Activated CD8-positive, alpha-beta T cell treated with anti-CD3 and anti-CD28 coated beads for 36 hours (primary cell): ENCODE results near the gene NLRP7. TPM values are rescaled to one million over a fixed set of nuclear protein-coding genes. Genes with fewer than 3 reads are reported as not detected.
"Not testable (repeated sequence)": the region's sequence is repeated elsewhere in the genome, so short reads cannot be mapped to it uniquely, and the experiment has no call there.

ENCODE experiments used
- ATAC-seq: fragments of 200-7000 bp; cut with Tn5 transposase; one replicate; pipeline ENCODE4 v1.10.0; 2021; ENCODE audit warnings: mild to moderate bottlenecking, moderate library complexity
- CTCF ChIA-PET: fragments of 350-600 bp; sonication (Branson Sonifier 250); formaldehyde crosslinking; loops from one replicate; lab custom pipeline; 2021; ENCODE audit warnings: antibody characterized with exemption; lab: Charles Lee
- POLR2A ChIA-PET: fragments of 350-600 bp; sonication (Branson Sonifier 250); formaldehyde crosslinking; loops from one replicate; lab custom pipeline; 2021; ENCODE audit warnings: antibody characterized with exemption; lab: Charles Lee
- DNase-seq: peaks from one replicate; pipeline ENCODE4 v3.0.0-alpha.2; 2020
- H3K27ac Mint-ChIP-seq: one replicate; pipeline ENCODE4 v1.8.0; 2021; ENCODE audit warnings: mild to moderate bottlenecking, mixed read lengths
- H3K27me3 Mint-ChIP-seq: one replicate; pipeline ENCODE4 v1.8.0; 2021; ENCODE audit warnings: mixed read lengths
- H3K36me3 Mint-ChIP-seq: one replicate; pipeline ENCODE4 v1.8.0; 2021; ENCODE audit warnings: low read depth, mixed read lengths
- H3K4me1 Mint-ChIP-seq: one replicate; pipeline ENCODE4 v1.8.0; 2021; ENCODE audit warnings: low read depth, mixed read lengths
- H3K4me3 Mint-ChIP-seq: one replicate; pipeline ENCODE4 v1.8.0; 2021; ENCODE audit warnings: mild to moderate bottlenecking, moderate library complexity, mixed read lengths
- H3K9me3 Mint-ChIP-seq: one replicate; pipeline ENCODE4 v1.8.0; 2021; ENCODE audit warnings: mixed read lengths
- CTCF ChIP-seq: fragments of 200-600 bp; IDR thresholded peaks from one replicate; pipeline ENCODE4 v1.8.0; 2022; ENCODE audit warnings: antibody characterized with exemption, mild to moderate bottlenecking
- intact Hi-C: fragments of 100-400 bp; cut with micrococcal nuclease; formaldehyde crosslinking; loops from one replicate; pipeline ENCODE4 v1.10.0; 2022
- total RNA-seq, 2 experiments: library from RNA; stranded (reverse); gene quantifications; one replicate each; pipeline ENCODE4 v1.2.3, GENCODE V29; 2021

The NLRP7 gene
- total RNA-seq, 2 experiments from 2014 or later, result not detected

GRCh38 chr19:54906819-54907218, 40.5 kb downstream of the NLRP7 start:
- H3K4me3 Mint-ChIP-seq, result no peak overlapping the region
- ChIA-PET CTCF (no interaction called here), POLR2A (no interaction called here)
- peaks cover 2% of the 10 kb centered on the region for H3K9me3 Mint-ChIP-seq
- H3K27ac Mint-ChIP-seq, result no peak overlapping the region
- H3K36me3 Mint-ChIP-seq, result no peaks in the 10 kb centered on the region
- ATAC-seq, result no peak
- H3K4me1 Mint-ChIP-seq, result no peaks in the 10 kb centered on the region
- peaks cover 4% of the 10 kb centered on the region for H3K27me3 Mint-ChIP-seq
- intact Hi-C loops, result no loop called here
- DNase-seq, result no peak
- no peak for TF ChIP-seq CTCF

- Mint-ChIP-seq H3K27ac (peak within 1 kb of the TSS; percentile 24), H3K9me3 (peaks cover 2% of the 10 kb centered on the region), H3K27me3 (peaks cover 4% of the 10 kb centered on the region), H3K4me3 (peak within 1 kb of the TSS; percentile 49), H3K36me3 (no peaks in the 10 kb centered on the region), H3K4me1 (no peaks in the 10 kb centered on the region)
- DNase-seq, result peak; percentile 42
- no peak for TF ChIP-seq CTCF
- POLR2A ChIA-PET, result no interaction called here
- ATAC-seq, result peak; percentile 69
- CTCF ChIA-PET, result no interaction called here
- intact Hi-C loops, result no loop called here
These were observed 41.4 kb downstream of the NLRP7 start, which contains the start of gene NCR1 for GRCh38 chr19:54905803-54906511. TSS of gene NCR1 (plus strand) at chr19:54906148. CDS start at chr19:54906188, 40 bp downstream.

GRCh38 chr19:54905421-54905802, 41.9 kb downstream of the NLRP7 start:
- Mint-ChIP-seq H3K27me3 (peaks cover 4% of the 10 kb centered on the region), H3K9me3 (peaks cover 2% of the 10 kb centered on the region), H3K36me3 (no peaks in the 10 kb centered on the region), H3K4me3 (no peak overlapping the region), H3K27ac (no peak overlapping the region), H3K4me1 (no peaks in the 10 kb centered on the region)
- DNase-seq, result no peak
- intact Hi-C loops, result no loop called here
- ChIA-PET CTCF (no interaction called here), POLR2A (no interaction called here)
- TF ChIP-seq CTCF, result no peak
- no peak for ATAC-seq

- H3K4me1 Mint-ChIP-seq, H3K27me3 Mint-ChIP-seq, POLR2A ChIA-PET, H3K9me3 Mint-ChIP-seq, intact Hi-C loops, CTCF ChIA-PET, ATAC-seq, H3K36me3 Mint-ChIP-seq, DNase-seq, H3K27ac Mint-ChIP-seq, H3K4me3 Mint-ChIP-seq: not testable (repeated sequence)
These were observed 43.1 kb downstream of the NLRP7 start for GRCh38 chr19:54904261-54904660.

GRCh38 chr19:54903303-54903702, 44.0 kb downstream of the NLRP7 start:
- H3K9me3 Mint-ChIP-seq, result no peaks in the 10 kb centered on the region
- H3K4me1 Mint-ChIP-seq, result no peaks in the 10 kb centered on the region
- no peak for ATAC-seq
- no peak for TF ChIP-seq CTCF
- no peak overlapping the region for H3K27ac Mint-ChIP-seq
- H3K27me3 Mint-ChIP-seq, result peaks cover 7% of the 10 kb centered on the region
- intact Hi-C loops, result no loop called here
- CTCF ChIA-PET, result no interaction called here
- H3K4me3 Mint-ChIP-seq, result no peak overlapping the region
- POLR2A ChIA-PET, result no interaction called here
- H3K36me3 Mint-ChIP-seq, result no peaks in the 10 kb centered on the region
- DNase-seq, result no peak
